GM12874 (cell line): ENCODE measurements around the gene CCDC9B.

Experiments
- TF ChIP-seq, protein P1 (sequence below): IDR thresholded peaks from 2 replicates; pipeline ENCODE4 v1.5.1; 2011; ENCODE audit warnings: low read depth, mild to moderate bottlenecking, control low read depth, low read length, moderate library complexity; ENCODE audit not compliant: insufficient read depth

Gene CCDC9B

GRCh38 chr15:40301467-40302179, 39.1 kb downstream of the CCDC9B start:
- TF ChIP-seq, protein P1, sequence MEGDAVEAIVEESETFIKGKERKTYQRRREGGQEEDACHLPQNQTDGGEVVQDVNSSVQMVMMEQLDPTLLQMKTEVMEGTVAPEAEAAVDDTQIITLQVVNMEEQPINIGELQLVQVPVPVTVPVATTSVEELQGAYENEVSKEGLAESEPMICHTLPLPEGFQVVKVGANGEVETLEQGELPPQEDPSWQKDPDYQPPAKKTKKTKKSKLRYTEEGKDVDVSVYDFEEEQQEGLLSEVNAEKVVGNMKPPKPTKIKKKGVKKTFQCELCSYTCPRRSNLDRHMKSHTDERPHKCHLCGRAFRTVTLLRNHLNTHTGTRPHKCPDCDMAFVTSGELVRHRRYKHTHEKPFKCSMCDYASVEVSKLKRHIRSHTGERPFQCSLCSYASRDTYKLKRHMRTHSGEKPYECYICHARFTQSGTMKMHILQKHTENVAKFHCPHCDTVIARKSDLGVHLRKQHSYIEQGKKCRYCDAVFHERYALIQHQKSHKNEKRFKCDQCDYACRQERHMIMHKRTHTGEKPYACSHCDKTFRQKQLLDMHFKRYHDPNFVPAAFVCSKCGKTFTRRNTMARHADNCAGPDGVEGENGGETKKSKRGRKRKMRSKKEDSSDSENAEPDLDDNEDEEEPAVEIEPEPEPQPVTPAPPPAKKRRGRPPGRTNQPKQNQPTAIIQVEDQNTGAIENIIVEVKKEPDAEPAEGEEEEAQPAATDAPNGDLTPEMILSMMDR, result no peak

GRCh38 chr15:40300771-40301170, 40.0 kb downstream of the CCDC9B start:
- TF ChIP-seq, protein P1, result no peak

- TF ChIP-seq, protein P1, result no peak
Observed at GRCh38 chr15:40300367-40300766, 40.4 kb downstream of the CCDC9B start.

GRCh38 chr15:40298216-40298935, 42.4 kb downstream of the CCDC9B start:
- TF ChIP-seq, protein P1, result no peak

DNA sequence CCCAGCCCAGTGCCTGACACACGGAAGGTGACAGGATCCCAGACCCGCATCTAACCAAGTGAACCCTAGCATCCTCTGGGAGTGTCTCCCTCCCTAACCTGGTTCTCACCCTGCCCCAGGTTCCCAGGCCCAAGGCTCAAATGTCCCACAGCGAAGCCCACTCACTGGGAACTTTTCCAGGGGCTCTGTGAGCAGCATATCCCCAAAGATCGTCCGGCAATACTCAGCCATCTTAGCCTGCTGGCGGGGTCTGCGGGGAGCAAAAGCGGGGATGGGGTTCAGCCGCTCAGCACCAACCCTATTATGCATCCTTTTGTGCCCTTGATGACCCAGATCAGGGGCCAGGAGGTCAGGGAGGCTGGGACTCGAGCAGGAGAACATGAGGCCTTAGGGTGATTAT, 43.4 kb downstream of the CCDC9B start:
- TF ChIP-seq, protein P1, result no peak

GRCh38 chr15:40296561-40297230, 44.0 kb downstream of the CCDC9B start:
- TF ChIP-seq, protein P1, result no peak

GRCh38 chr15:40295877-40296560, 44.7 kb downstream of the CCDC9B start:
- TF ChIP-seq, protein P1, result no peak
